Transverse colon (tissue), 3 donors: ENCODE results near the gene DGKE.

Source experiments
- CTCF ChIP-seq, 5 experiments: fragments of 200-600 bp in 3 of 5; fragments of 450-650 bp in 2 of 5; sonication (generic) in 3 of 5; IDR thresholded peaks; 1 replicate in 2 of 5; 2 replicates in 3 of 5; pipeline ENCODE4 v1.5.1; 2016 to 2017; ENCODE audit warnings: antibody characterized with exemption in 5 of 5, inconsistent platforms in 3 of 5, mild to moderate bottlenecking in 2 of 5, moderate library complexity in 1 of 5
- EP300 ChIP-seq: sonication (generic); formaldehyde crosslinking; IDR thresholded peaks from one replicate; pipeline ENCODE4 v1.6.1; 2017; ENCODE audit warnings: antibody characterized with exemption, low read depth

- TF ChIP-seq CTCF (IDR thresholded peaks at IDR 0.05) (no peak), EP300 (no peak)
Measured at GRCh38 chr17:56913000-56913311, 79.0 kb downstream of the DGKE start.
